SK-N-SH treated with all-trans-retinoic acid at 6 μM for 48 hours (cell line): ENCODE results near the gene DYNLRB1.
"Not testable (repeated sequence)": the region's sequence is repeated elsewhere in the genome, so short reads cannot be mapped to it uniquely, and the experiment has no call there.

Source experiments
- ATAC-seq: fragments of 200-7000 bp; cut with Tn5 transposase; 3 replicates; pipeline ENCODE4 v1.9.1; 2020; ENCODE audit warnings: mild to moderate bottlenecking, moderate library complexity
- ARNTL ChIP-seq: fragments of 450-650 bp; formaldehyde crosslinking; IDR thresholded peaks from 2 replicates; pipeline ENCODE4 v1.5.0; 2020; ENCODE audit warnings: low read depth, mild to moderate bottlenecking, moderate library complexity, borderline replicate concordance
- BACH2 ChIP-seq: fragments of 250-450 bp; sonication (Bioruptor Pico); IDR thresholded peaks from 2 replicates; pipeline ENCODE4 v1.9.0; 2021; ENCODE audit warnings: mild to moderate bottlenecking, borderline replicate concordance
- CSDC2 ChIP-seq: fragments of 250-450 bp; sonication (Bioruptor Pico); IDR thresholded peaks from 2 replicates; pipeline ENCODE4 v1.5.0; 2020; ENCODE audit warnings: mild to moderate bottlenecking, moderate library complexity
- ESRRG ChIP-seq: fragments of 250-450 bp; sonication (Bioruptor Pico); IDR thresholded peaks from 2 replicates; pipeline ENCODE4 v1.6.1; 2021; ENCODE audit warnings: mild to moderate bottlenecking
- GLIS3 ChIP-seq: fragments of 250-450 bp; sonication (Bioruptor Pico); IDR thresholded peaks from 2 replicates; pipeline ENCODE4 v1.5.0; 2020; ENCODE audit warnings: mild to moderate bottlenecking, moderate library complexity
- ISL1 ChIP-seq: fragments of 250-450 bp; sonication (Bioruptor Pico); IDR thresholded peaks from 2 replicates; pipeline ENCODE4 v2.1.2; 2022; ENCODE audit warnings: mild to moderate bottlenecking, moderate library complexity
- OSR1 ChIP-seq: fragments of 250-450 bp; sonication (Bioruptor Pico); IDR thresholded peaks from 2 replicates; pipeline ENCODE4 v1.8.0; 2022; ENCODE audit warnings: moderate library complexity, mild to moderate bottlenecking, inconsistent platforms
- PPARA ChIP-seq: fragments of 250-450 bp; sonication (Bioruptor Pico); IDR thresholded peaks from 2 replicates; pipeline ENCODE4 v1.5.0; 2020; ENCODE audit warnings: mild to moderate bottlenecking, borderline replicate concordance
- RARB ChIP-seq: fragments of 250-450 bp; sonication (Bioruptor Pico); IDR thresholded peaks from 2 replicates; pipeline ENCODE4 v1.8.0; 2021; ENCODE audit warnings: mild to moderate bottlenecking, moderate library complexity
- SNAI2 ChIP-seq: fragments of 250-450 bp; sonication (Bioruptor Pico); IDR thresholded peaks from 2 replicates; pipeline ENCODE4 v1.5.0; 2020; ENCODE audit warnings: mild to moderate bottlenecking, moderate library complexity
- TCF4 ChIP-seq: fragments of 250-450 bp; sonication (Bioruptor Pico); IDR thresholded peaks from 2 replicates; pipeline ENCODE4 v1.8.0; 2021; ENCODE audit warnings: mild to moderate bottlenecking, moderate library complexity, borderline replicate concordance
- TOX ChIP-seq: fragments of 250-450 bp; sonication (Bioruptor Pico); IDR thresholded peaks from 2 replicates; pipeline ENCODE4 v1.8.0; 2021; ENCODE audit warnings: mild to moderate bottlenecking, moderate library complexity, borderline replicate concordance
- ZFP3 ChIP-seq: fragments of 250-450 bp; sonication (Bioruptor Pico); IDR thresholded peaks from 2 replicates; pipeline ENCODE4 v1.5.0; 2020; ENCODE audit warnings: mild to moderate bottlenecking, moderate library complexity
- ZFP30 ChIP-seq: fragments of 450-650 bp; formaldehyde crosslinking; IDR thresholded peaks from 2 replicates; pipeline ENCODE4 v1.5.0; 2022; ENCODE audit warnings: mild to moderate bottlenecking, moderate library complexity
- ZNF565 ChIP-seq: fragments of 450-650 bp; formaldehyde crosslinking; conservative IDR thresholded peaks from 2 replicates; pipeline ENCODE4 v1.5.0; 2020; ENCODE audit warnings: low read depth, mild to moderate bottlenecking, moderate library complexity
- ZNF70 ChIP-seq: fragments of 450-650 bp; formaldehyde crosslinking; IDR thresholded peaks from 2 replicates; pipeline ENCODE4 v1.5.0; 2020; ENCODE audit warnings: mild to moderate bottlenecking, moderate library complexity
- ZNF8 ChIP-seq: fragments of 450-650 bp; formaldehyde crosslinking; IDR thresholded peaks from 2 replicates; pipeline ENCODE4 v1.5.0; 2020; ENCODE audit warnings: mild to moderate bottlenecking, moderate library complexity
- TF ChIP-seq, protein P1 (sequence below): fragments of 250-450 bp; sonication (Bioruptor Pico); IDR thresholded peaks from 2 replicates; pipeline ENCODE4 v1.8.0; 2020; ENCODE audit warnings: mild to moderate bottlenecking, moderate library complexity, borderline replicate concordance
- TF ChIP-seq, protein P2 (sequence below): fragments of 250-450 bp; sonication (Bioruptor Pico); IDR thresholded peaks from 2 replicates; pipeline ENCODE4 v1.8.0; 2021; ENCODE audit warnings: low read depth, mild to moderate bottlenecking, moderate library complexity, borderline replicate concordance
- TF ChIP-seq, protein P3 (sequence below): fragments of 250-450 bp; sonication (Bioruptor Pico); IDR thresholded peaks from 2 replicates; pipeline ENCODE4 v1.5.0; 2020; ENCODE audit warnings: mild to moderate bottlenecking, moderate library complexity
- TF ChIP-seq, protein P4 (sequence below): fragments of 250-450 bp; sonication (Bioruptor Pico); IDR thresholded peaks from 2 replicates; pipeline ENCODE4 v1.5.1; 2020; ENCODE audit warnings: low read depth, mild to moderate bottlenecking, moderate library complexity
- TF ChIP-seq, protein P5 (sequence below): fragments of 250-450 bp; sonication (Bioruptor Pico); IDR thresholded peaks from 2 replicates; pipeline ENCODE4 v1.5.1; 2021; ENCODE audit warnings: mild to moderate bottlenecking, moderate library complexity

Gene DYNLRB1

DNA sequence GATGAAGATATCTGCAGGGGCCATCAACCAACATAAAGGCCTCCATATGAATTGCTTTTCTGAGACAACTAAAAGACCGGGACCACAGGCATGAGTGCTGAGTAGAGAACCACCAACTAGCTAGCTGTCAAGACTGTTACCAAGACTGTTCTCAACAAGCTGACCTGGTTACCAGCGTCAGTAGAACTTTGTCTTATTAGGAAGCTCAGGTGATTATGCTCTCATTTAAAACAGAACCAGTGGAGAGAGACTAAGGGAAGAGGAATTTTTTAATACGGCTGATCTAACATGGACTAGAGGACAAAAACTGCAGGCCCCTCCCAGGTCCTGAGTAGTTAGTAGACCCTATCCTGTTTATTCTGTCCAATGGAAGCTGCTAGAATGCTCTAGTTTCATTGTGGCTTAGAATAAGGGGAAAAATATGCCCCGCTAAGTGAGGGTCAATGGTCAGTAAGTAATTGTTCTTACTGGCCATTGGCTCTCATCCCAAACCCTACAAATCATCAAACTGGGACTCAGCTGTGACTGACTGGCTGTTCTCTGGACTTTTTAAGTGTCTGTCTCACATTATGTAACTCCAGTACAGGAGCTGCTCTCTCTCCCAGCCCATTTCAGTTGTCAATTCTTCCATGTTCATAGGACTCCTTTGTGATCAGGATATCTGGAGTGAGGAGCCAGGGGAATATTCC is 3.8 kb upstream of the DYNLRB1 start:
- TF ChIP-seq ZFP3 (CRISPR knock-in tag) (no peak), BACH2 (no peak), ZFP30 (CRISPR knock-in tag) (no peak), ISL1 (CRISPR knock-in tag) (no peak), ESRRG (CRISPR knock-in tag) (no peak), TOX (no peak), PPARA (no peak), GLIS3 (CRISPR knock-in tag) (no peak), ZNF565 (no peak), CSDC2 (CRISPR knock-in tag) (no peak)
- TF ChIP-seq, protein P1, sequence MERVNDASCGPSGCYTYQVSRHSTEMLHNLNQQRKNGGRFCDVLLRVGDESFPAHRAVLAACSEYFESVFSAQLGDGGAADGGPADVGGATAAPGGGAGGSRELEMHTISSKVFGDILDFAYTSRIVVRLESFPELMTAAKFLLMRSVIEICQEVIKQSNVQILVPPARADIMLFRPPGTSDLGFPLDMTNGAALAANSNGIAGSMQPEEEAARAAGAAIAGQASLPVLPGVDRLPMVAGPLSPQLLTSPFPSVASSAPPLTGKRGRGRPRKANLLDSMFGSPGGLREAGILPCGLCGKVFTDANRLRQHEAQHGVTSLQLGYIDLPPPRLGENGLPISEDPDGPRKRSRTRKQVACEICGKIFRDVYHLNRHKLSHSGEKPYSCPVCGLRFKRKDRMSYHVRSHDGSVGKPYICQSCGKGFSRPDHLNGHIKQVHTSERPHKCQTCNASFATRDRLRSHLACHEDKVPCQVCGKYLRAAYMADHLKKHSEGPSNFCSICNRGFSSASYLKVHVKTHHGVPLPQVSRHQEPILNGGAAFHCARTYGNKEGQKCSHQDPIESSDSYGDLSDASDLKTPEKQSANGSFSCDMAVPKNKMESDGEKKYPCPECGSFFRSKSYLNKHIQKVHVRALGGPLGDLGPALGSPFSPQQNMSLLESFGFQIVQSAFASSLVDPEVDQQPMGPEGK (CRISPR knock-in tag), result no peak
- TF ChIP-seq, protein P2, sequence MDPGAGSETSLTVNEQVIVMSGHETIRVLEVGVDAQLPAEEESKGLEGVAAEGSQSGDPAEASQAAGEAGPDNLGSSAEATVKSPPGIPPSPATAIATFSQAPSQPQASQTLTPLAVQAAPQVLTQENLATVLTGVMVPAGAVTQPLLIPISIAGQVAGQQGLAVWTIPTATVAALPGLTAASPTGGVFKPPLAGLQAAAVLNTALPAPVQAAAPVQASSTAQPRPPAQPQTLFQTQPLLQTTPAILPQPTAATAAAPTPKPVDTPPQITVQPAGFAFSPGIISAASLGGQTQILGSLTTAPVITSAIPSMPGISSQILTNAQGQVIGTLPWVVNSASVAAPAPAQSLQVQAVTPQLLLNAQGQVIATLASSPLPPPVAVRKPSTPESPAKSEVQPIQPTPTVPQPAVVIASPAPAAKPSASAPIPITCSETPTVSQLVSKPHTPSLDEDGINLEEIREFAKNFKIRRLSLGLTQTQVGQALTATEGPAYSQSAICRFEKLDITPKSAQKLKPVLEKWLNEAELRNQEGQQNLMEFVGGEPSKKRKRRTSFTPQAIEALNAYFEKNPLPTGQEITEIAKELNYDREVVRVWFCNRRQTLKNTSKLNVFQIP (CRISPR knock-in tag), result no peak
- TF ChIP-seq, protein P3, sequence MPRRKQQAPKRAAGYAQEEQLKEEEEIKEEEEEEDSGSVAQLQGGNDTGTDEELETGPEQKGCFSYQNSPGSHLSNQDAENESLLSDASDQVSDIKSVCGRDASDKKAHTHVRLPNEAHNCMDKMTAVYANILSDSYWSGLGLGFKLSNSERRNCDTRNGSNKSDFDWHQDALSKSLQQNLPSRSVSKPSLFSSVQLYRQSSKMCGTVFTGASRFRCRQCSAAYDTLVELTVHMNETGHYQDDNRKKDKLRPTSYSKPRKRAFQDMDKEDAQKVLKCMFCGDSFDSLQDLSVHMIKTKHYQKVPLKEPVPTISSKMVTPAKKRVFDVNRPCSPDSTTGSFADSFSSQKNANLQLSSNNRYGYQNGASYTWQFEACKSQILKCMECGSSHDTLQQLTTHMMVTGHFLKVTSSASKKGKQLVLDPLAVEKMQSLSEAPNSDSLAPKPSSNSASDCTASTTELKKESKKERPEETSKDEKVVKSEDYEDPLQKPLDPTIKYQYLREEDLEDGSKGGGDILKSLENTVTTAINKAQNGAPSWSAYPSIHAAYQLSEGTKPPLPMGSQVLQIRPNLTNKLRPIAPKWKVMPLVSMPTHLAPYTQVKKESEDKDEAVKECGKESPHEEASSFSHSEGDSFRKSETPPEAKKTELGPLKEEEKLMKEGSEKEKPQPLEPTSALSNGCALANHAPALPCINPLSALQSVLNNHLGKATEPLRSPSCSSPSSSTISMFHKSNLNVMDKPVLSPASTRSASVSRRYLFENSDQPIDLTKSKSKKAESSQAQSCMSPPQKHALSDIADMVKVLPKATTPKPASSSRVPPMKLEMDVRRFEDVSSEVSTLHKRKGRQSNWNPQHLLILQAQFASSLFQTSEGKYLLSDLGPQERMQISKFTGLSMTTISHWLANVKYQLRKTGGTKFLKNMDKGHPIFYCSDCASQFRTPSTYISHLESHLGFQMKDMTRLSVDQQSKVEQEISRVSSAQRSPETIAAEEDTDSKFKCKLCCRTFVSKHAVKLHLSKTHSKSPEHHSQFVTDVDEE, result no peak
- TF ChIP-seq, protein P4, sequence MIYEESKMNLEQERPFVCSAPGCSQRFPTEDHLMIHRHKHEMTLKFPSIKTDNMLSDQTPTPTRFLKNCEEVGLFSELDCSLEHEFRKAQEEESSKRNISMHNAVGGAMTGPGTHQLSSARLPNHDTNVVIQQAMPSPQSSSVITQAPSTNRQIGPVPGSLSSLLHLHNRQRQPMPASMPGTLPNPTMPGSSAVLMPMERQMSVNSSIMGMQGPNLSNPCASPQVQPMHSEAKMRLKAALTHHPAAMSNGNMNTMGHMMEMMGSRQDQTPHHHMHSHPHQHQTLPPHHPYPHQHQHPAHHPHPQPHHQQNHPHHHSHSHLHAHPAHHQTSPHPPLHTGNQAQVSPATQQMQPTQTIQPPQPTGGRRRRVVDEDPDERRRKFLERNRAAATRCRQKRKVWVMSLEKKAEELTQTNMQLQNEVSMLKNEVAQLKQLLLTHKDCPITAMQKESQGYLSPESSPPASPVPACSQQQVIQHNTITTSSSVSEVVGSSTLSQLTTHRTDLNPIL (CRISPR knock-in tag), result no peak
- TF ChIP-seq, protein P5, sequence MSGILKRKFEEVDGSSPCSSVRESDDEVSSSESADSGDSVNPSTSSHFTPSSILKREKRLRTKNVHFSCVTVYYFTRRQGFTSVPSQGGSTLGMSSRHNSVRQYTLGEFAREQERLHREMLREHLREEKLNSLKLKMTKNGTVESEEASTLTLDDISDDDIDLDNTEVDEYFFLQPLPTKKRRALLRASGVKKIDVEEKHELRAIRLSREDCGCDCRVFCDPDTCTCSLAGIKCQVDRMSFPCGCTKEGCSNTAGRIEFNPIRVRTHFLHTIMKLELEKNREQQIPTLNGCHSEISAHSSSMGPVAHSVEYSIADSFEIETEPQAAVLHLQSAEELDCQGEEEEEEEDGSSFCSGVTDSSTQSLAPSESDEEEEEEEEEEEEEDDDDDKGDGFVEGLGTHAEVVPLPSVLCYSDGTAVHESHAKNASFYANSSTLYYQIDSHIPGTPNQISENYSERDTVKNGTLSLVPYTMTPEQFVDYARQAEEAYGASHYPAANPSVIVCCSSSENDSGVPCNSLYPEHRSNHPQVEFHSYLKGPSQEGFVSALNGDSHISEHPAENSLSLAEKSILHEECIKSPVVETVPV (CRISPR knock-in tag), result no peak
- ATAC-seq, result no peak

DNA sequence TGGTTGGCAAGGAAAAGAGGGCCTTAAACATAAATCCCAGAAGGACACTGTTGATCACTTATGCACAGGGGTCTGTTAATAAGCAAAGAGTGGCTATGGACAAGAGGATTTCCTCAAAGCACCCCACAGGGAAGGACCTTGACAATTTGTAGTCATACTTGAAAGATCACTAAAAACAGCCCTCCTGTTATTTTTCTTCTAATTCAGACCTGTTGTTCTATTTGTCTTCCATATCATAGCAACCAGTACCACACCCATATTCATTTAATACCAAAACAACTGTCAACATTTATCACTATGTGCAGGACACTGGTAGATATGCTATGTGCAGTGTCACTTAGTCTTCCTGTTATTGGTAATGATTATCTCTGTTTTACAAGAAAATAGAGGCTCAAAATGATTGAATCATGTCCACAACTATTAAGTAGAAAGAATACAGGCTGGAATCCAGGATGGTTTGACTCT is 3.2 kb upstream of the DYNLRB1 start:
- no peak for ATAC-seq
- TF ChIP-seq ESRRG (CRISPR knock-in tag) (no peak), BACH2 (no peak), ZNF565 (no peak), RARB (CRISPR knock-in tag) (no peak), PPARA (no peak), ARNTL (CRISPR knock-in tag) (no peak), TCF4 (CRISPR knock-in tag) (no peak), OSR1 (no peak), ZNF70 (CRISPR knock-in tag) (no peak), ISL1 (CRISPR knock-in tag) (no peak), ZFP30 (CRISPR knock-in tag) (no peak), TOX (no peak), CSDC2 (CRISPR knock-in tag) (no peak), ZNF8 (CRISPR knock-in tag) (no peak), SNAI2 (CRISPR knock-in tag) (no peak)
- TF ChIP-seq, protein P5 (CRISPR knock-in tag), result no peak
- TF ChIP-seq, protein P1 (CRISPR knock-in tag), result no peak

DNA sequence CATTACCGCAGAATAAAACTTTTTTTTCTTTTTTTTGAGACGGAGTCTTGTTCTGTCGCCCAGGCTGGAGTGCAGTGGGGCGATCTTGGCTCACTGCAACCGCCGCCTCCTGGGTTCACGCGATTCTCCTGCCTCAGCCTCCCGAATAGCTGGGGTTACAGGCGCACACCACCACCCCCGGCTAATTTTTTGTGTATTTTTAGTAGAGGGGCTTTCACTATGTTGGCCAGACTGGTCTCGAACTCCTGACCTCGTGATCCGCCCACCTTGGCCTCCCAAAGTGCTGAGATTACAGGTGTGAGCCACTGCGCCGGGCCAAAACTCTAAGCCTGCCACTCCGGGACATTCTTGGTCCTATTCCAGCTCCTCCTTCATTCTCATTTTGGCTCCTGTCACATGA is 2.2 kb upstream of the DYNLRB1 start:
- not testable (repeated sequence) for ATAC-seq
